DOHH2 (cell line): Measurements from ENCODE around the gene DAP.
"Not testable (repeated sequence)": the region's sequence is repeated elsewhere in the genome, so short reads cannot be mapped to it uniquely, and the experiment has no call there.

ENCODE experiments used
- H3F3A ChIP-seq: fragments of 200-600 bp; sonication (generic), shearing (Covaris generic); 2 replicates; pipeline ENCODE4 v1.6.0; 2016; ENCODE audit warnings: antibody characterized with exemption, mild to moderate bottlenecking; ENCODE audit not compliant: control insufficient read depth, insufficient read depth
- H3K27ac ChIP-seq: fragments of 200-600 bp; sonication (generic); 2 replicates; pipeline ENCODE4 v1.5.1; 2014; ENCODE audit warnings: low read depth, mild to moderate bottlenecking, low read length, moderate library complexity
- H3K27me3 ChIP-seq: fragments of 200-600 bp; sonication (generic); 2 replicates; pipeline ENCODE4 v1.6.1; 2014; ENCODE audit warnings: mild to moderate bottlenecking, low read length, mixed read lengths; ENCODE audit not compliant: control insufficient read depth
- H3K36me3 ChIP-seq: fragments of 200-600 bp; sonication (generic); 2 replicates; pipeline ENCODE4 v1.6.1; 2014; ENCODE audit warnings: mild to moderate bottlenecking, low read length, moderate library complexity, mixed read lengths; ENCODE audit not compliant: control insufficient read depth
- H3K4me1 ChIP-seq: fragments of 200-600 bp; sonication (generic); 2 replicates; pipeline ENCODE4 v1.6.1; 2014; ENCODE audit warnings: mild to moderate bottlenecking, low read length, mixed read lengths; ENCODE audit not compliant: control insufficient read depth
- H3K4me2 ChIP-seq: fragments of 200-600 bp; sonication (generic); 2 replicates; pipeline ENCODE4 v1.6.0; 2014; ENCODE audit warnings: mild to moderate bottlenecking, low read length, moderate library complexity
- H3K4me3 ChIP-seq: fragments of 200-600 bp; sonication (generic); 2 replicates; pipeline ENCODE4 v1.5.1; 2014; ENCODE audit warnings: mild to moderate bottlenecking, low read length, mixed read lengths
- H3K79me2 ChIP-seq: fragments of 200-600 bp; sonication (generic); 2 replicates; pipeline ENCODE4 v1.6.1; 2014; ENCODE audit warnings: mild to moderate bottlenecking, low read length, mixed read lengths; ENCODE audit not compliant: control insufficient read depth
- H3K9me2 ChIP-seq: fragments of 200-600 bp; sonication (generic); replicated peaks from 2 replicates; pipeline ENCODE4 v1.6.1; 2014; ENCODE audit warnings: mild to moderate bottlenecking, low read length, mixed read lengths; ENCODE audit not compliant: control insufficient read depth
- H3K9me3 ChIP-seq: fragments of 200-600 bp; sonication (generic); 2 replicates; pipeline ENCODE4 v1.6.1; 2014; ENCODE audit warnings: antibody characterized with exemption, low read length, mixed read lengths; ENCODE audit not compliant: control insufficient read depth, insufficient read depth
- H4K20me1 ChIP-seq: fragments of 200-600 bp; sonication (generic); 2 replicates; pipeline ENCODE4 v1.6.0; 2014; ENCODE audit warnings: low read depth, mild to moderate bottlenecking, antibody characterized with exemption, low read length, moderate library complexity; ENCODE audit not compliant: control insufficient read depth, insufficient read depth
- CTCF ChIP-seq: fragments of 200-600 bp; sonication (generic); IDR thresholded peaks from one replicate; pipeline ENCODE4 v1.5.1; 2014; ENCODE audit warnings: antibody characterized with exemption, mild to moderate bottlenecking, low read depth, low read length; ENCODE audit not compliant: poor library complexity, severe bottlenecking
- EZH2phosphoT487 ChIP-seq: fragments of 200-600 bp; sonication (generic); IDR thresholded peaks from 2 replicates; pipeline ENCODE4 v1.6.1; 2017; ENCODE audit warnings: borderline replicate concordance, mild to moderate bottlenecking, antibody characterized with exemption, low read length, moderate library complexity, mixed read lengths

Gene DAP

GRCh38 chr5:10724781-10725507, 36.1 kb downstream of the DAP start:
- Histone ChIP-seq H3K4me3 (no peak overlapping the region), H3K27me3 (no peaks in the 10 kb centered on the region), H3K4me1 (no peaks in the 10 kb centered on the region; the same call in 1 of the 2 replicates), H4K20me1 (no peaks in the 10 kb centered on the region), H3K27ac (no peak overlapping the region), H3K4me2 (no peak overlapping the region), H3K79me2 (peaks cover 6% of the 10 kb centered on the region; the same call in 1 of the 2 replicates), H3F3A (no peaks in the 10 kb centered on the region; the same call in 1 of the 2 replicates), H3K9me2 (no peaks in the 10 kb centered on the region), H3K36me3 (peaks cover 40% of the 10 kb centered on the region), H3K9me3 (no peaks in the 10 kb centered on the region)
- TF ChIP-seq CTCF (no peak), EZH2phosphoT487 (no peak)

GRCh38 chr5:10723514-10723913, 37.5 kb downstream of the DAP start:
- H3K36me3 ChIP-seq = peaks cover 37% of the 10 kb centered on the region
- H3K4me2 ChIP-seq = no peak overlapping the region
- H3F3A ChIP-seq = no peaks in the 10 kb centered on the region; the same call in 1 of the 2 replicates
- no peaks in the 10 kb centered on the region for H3K9me2 ChIP-seq
- H3K9me3 ChIP-seq = no peaks in the 10 kb centered on the region
- H3K4me1 ChIP-seq = no peaks in the 10 kb centered on the region; the same call in 1 of the 2 replicates
- no peaks in the 10 kb centered on the region for H4K20me1 ChIP-seq
- H3K79me2 ChIP-seq = peaks cover 6% of the 10 kb centered on the region; the same call in 1 of the 2 replicates
- H3K27ac ChIP-seq = no peak overlapping the region
- TF ChIP-seq EZH2phosphoT487 (no peak), CTCF (no peak)
- H3K4me3 ChIP-seq = no peak overlapping the region
- H3K27me3 ChIP-seq = no peaks in the 10 kb centered on the region

GRCh38 chr5:10720766-10721165, 40.3 kb downstream of the DAP start:
- not testable (repeated sequence) for H3K4me1 ChIP-seq, H3F3A ChIP-seq, H3K79me2 ChIP-seq

GRCh38 chr5:10719965-10720364, 41.1 kb downstream of the DAP start:
- Histone ChIP-seq H4K20me1 (no peaks in the 10 kb centered on the region), H3K27ac (no peak overlapping the region), H3K4me2 (no peak overlapping the region), H3K9me3 (no peaks in the 10 kb centered on the region), H3K9me2 (no peaks in the 10 kb centered on the region), H3K4me3 (no peak overlapping the region), H3K27me3 (no peaks in the 10 kb centered on the region), H3F3A (no peaks in the 10 kb centered on the region), H3K4me1 (no peaks in the 10 kb centered on the region), H3K36me3 (peaks cover 18% of the 10 kb centered on the region), H3K79me2 (peaks cover 3% of the 10 kb centered on the region; the same call in 1 of the 2 replicates)
- TF ChIP-seq CTCF (no peak), EZH2phosphoT487 (no peak)

More at GRCh38 chr5:10720766-10721165, 40.3 kb downstream of the DAP start:
- peaks cover 23% of the 10 kb centered on the region for H3K36me3 ChIP-seq
- H3K4me2 ChIP-seq, H3K4me3 ChIP-seq, H3K27me3 ChIP-seq, H3K9me3 ChIP-seq, H3K9me2 ChIP-seq, H4K20me1 ChIP-seq, H3K27ac ChIP-seq: not testable (repeated sequence)

- not testable (repeated sequence) for H3K9me3 ChIP-seq, H3F3A ChIP-seq, H3K9me2 ChIP-seq, H3K27ac ChIP-seq, H3K4me3 ChIP-seq, H3K4me1 ChIP-seq, H3K79me2 ChIP-seq, H3K4me2 ChIP-seq, H3K27me3 ChIP-seq, H4K20me1 ChIP-seq
- peaks cover 24% of the 10 kb centered on the region for H3K36me3 ChIP-seq
These were observed 42.4 kb downstream of the DAP start for GRCh38 chr5:10718617-10719016.

- not testable (repeated sequence) for H3K9me2 ChIP-seq, H3K27ac ChIP-seq, H3F3A ChIP-seq, H3K79me2 ChIP-seq, H4K20me1 ChIP-seq, H3K4me3 ChIP-seq, H3K9me3 ChIP-seq, H3K27me3 ChIP-seq, H3K4me1 ChIP-seq, H3K4me2 ChIP-seq
- peaks cover 22% of the 10 kb centered on the region for H3K36me3 ChIP-seq
These were observed 44.2 kb downstream of the DAP start for GRCh38 chr5:10716825-10717224.
